HG02763 (cell line): ENCODE results near the gene ACSF3.
"Not testable (repeated sequence)": the region's sequence is repeated elsewhere in the genome, so short reads cannot be mapped to it uniquely, and the experiment has no call there.

Experiments used
- ATAC-seq: cut with Tn5 transposase; IDR thresholded peaks from one replicate; pipeline ENCODE4 v1.9.1; 2021; ENCODE audit warnings: mild to moderate bottlenecking, moderate library complexity; ENCODE audit not compliant: unreplicated experiment

ACSF3 gene

GRCh38 chr16:89072548-89073130, 21.0 kb upstream of the ACSF3 start:
- ATAC-seq = no peak

DNA sequence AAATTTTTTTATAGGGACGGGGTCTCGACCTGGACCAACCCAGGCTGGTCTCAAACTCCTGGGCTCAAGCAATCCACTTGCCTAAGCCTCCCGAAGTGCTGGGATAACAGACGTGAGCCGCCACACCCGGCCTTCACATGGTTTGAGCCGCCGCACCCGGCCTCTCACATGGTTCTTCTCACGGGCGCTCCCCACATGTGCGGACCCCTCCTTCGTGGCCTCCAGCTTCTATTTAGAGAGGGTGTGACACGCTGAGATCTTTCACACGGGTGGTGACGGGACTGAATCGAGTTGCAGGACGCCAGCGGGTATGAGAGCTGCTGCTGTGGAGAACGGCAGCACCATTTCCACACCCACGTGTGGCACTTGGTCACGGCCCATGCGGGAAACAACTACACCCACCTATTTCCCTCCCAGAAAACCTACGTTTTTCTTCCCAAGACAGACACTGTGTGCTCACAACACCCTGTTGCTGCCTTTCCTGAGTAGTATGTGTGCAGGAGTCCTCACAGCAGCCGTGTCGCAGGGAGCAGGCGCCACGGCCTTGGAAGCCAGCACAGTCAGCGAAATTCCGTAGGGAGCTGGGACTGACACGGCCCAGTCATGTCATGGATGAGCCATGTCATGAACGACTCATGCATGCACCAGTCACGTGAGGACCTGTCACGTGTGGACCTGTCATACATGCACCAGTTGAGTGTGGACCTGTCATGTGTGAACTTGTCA, 20.1 kb upstream of the ACSF3 start:
- ATAC-seq = no peak

GRCh38 chr16:89074072-89074674, 19.5 kb upstream of the ACSF3 start:
- not testable (repeated sequence) for ATAC-seq

DNA sequence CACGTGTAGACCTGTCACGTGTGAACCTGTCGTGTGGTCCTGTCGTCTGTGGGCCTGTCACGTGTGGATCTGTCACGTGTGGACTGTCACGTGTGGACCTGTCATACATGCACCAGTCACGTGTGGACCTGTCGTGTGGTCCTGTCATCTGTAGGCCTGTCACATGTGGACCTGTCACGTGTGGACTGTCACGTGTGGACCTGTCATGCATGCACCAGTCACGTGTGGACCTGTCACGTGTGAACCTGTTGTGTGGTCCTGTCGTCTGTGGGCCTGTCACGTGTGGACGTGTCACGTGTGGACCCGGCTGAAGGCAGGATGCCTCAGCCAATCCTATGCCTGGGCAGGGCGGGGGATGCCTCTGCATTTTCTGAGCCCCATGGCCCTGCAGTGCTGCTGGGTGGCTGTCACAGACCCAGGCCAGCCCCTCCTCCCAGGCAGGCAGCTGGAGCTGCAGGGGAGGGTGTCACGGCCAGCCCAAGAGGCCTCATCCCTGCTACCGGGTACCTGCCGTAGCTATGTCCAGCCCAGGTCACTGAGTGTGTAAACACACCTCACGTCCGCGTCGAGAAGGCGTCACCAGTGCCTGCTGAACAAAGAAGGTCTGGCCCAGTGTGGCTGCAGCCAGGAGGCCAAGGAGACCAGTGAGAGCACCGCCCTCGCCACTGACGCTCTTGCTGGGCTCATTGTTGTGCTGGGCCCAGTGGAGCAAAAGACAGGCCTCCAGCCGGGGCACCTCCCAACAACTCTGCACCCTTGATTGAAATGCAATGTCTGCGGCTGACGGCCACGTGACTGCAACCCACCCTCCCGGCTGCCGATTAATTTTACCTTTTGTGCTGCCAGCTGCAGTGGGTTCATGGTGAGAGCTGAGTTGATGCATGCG, 18.6 kb upstream of the ACSF3 start:
- ATAC-seq = no peak

GRCh38 chr16:89076159-89076558, 17.5 kb upstream of the ACSF3 start:
- no peak for ATAC-seq

DNA sequence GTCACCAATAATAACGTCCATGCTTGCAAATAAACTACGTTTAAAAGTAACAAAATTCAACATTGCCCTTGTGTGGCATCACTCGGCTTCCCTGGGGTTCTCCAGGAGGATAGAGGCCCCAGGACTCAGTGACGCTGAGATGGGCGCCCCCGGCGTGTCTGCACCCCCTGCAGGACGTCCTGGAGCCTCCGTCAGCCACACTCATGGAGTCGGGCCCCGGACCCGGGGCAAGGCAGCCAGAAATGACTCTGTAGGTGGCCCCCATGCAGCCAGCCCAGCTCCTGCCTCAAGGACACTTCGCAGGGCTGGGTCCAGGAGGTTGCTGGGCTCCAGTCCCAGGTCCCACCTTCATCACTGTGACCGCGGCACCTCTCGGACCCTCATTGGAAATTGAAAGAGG, 16.6 kb upstream of the ACSF3 start:
- no peak for ATAC-seq

DNA sequence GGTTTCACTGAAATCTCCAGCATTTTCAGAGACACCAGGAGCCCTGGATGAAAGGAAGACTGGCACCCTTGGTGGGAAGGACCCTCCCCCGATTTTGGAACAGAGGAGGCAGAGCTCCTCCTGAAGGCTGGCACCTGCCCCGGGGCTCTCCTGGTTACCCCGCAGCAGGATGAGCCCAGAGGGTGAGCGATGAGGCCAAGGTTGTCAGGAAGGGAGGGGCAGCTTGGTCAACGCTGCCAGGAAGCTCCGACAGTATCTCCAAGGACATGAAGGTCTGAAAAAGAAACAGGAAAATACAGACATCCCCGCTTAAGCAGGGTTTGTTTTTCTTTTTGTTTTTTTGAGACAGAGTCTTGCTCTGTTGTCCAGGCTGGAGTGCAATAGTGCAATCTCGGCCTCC, 15.5 kb upstream of the ACSF3 start:
- no peak for ATAC-seq

- ATAC-seq = no peak
Observed at GRCh38 chr16:89079434-89079980, 14.1 kb upstream of the ACSF3 start.

DNA sequence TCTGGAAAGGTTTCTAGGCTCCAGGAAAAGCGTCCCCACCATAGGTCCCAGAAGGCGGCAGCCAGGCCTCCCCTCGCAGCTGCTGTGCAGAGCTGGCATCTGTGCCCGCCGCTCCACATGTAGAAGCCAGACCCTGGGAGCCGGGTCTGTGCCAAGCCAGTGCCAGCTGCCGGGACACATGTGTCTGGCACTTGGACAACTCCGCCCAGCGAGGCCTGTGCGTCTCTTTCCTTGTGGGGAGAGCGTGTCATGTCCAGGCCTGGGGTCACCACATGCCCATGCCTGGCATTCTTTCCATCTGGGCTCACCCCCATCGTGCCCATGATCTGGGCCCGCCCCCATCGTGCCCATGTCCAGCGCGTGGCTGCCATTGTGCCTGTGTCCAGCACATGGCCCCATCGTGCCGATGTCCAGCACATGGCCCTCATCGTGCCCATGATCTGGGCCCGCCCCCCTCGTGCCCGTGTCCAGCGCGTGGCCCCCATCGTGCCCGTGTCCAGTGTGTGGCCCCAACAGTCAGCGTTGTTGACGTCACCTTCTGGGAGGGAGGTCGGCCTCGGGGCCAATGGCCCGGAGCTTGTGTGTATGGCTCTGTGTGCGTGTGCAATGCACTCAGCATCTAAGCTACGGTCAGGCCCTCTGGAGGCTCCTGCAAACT, 13.3 kb upstream of the ACSF3 start:
- no peak for ATAC-seq

DNA sequence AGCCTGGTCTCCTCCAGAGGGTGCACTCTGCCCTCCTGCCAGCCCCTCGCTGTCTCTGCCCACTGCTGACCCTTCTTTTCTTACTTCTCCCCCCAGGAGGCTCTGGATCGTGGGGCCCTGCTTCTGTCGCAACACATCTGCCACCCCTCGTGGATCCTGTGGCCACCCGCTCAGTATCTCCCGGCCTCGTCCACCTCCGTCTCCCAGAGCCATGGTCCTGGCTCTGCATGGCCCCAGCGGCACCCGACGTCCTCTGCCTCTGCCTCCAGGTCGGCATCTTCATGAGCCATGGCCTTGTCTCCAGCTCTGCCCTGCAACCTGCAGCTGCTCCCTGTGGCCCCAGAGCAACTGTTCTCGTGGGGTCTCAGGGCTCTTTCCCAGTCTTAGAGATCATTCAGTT, 12.1 kb upstream of the ACSF3 start:
- no peak for ATAC-seq

DNA sequence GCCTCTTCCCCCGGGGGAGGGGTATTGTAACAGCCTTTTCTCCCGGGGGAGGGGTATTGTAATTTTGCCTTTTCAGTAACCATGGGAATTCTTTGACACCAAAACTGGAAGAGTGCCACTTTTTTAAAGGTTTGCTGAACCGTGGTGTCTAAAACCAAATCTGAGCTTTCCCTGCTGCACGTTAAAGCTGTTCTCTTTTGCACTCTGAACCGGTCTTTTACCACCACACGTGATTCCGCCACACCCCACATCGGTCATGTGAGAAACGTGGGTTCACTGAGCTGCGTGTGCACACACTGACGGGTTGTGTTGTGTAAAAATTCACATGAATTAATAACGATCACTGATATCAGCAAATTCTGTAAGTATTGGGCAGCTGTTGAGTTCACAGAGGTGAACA, 9.2 kb upstream of the ACSF3 start:
- no peak for ATAC-seq

DNA sequence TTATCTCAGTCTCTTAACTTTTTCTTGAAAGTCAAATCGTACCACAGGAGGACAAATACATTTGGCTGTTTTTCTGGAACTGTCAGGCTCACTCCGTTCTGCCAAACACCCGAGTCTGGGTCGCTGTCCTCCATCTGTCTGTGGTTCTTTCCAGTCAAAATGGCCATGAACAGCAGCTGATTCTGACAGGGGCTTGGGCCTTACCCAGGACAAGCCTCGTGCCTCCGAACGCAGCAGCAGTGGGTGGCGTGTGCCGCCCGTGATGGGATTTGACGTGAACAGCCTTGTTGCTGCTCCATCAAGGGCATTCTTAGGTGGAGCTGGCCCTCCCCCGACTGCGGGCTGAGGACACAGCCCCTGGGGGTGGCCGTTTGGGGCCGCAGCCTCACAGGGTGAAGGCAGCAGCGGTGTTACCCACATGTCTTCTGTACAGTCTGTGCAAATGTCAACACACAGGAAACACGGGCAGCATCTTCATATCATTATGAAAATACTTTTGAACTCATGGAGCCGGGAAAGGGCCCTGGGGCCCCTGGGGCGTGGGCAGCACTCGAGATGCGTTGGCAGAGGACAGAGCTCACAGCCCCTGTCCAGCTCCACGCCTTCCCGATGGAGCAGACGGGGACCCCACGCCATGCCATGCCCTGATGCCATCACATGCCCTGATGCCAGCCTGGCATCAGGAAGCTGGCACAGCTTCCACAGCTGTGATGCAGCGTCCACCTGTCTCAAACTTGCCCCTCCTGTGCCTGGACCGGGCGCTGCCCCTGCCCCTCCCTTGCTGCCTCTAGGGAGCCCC, 8.6 kb upstream of the ACSF3 start:
- no peak for ATAC-seq

GRCh38 chr16:89085755-89086154, 7.9 kb upstream of the ACSF3 start:
- no peak for ATAC-seq

DNA sequence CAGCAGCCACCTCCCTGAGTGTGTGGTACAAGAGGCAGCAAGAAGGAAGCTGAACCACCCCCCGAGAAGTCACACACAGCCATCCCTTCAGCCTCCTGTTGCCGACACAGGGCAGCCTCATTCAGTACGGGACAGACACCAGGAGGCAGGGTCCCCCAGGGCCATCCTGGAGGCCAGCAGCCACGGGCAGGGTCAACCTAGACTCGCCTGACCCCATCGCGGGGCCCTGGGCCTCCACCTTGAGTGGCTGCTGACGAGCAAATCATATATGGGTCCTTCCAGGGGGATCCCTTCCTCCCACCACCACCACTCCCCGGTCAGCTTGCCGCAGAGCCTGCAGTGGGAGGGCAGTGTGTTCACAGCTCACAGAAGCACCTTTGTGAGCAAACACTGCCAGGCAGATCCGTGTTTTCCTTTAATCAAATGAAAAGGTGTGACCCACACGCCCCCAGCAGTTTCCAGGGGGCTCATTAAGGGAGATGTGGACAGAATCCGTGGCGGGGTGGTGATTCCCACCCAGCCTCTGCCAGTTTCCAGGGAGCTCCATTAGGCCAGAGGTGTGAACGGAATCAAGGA, 5.6 kb upstream of the ACSF3 start:
- ATAC-seq = no peak

DNA sequence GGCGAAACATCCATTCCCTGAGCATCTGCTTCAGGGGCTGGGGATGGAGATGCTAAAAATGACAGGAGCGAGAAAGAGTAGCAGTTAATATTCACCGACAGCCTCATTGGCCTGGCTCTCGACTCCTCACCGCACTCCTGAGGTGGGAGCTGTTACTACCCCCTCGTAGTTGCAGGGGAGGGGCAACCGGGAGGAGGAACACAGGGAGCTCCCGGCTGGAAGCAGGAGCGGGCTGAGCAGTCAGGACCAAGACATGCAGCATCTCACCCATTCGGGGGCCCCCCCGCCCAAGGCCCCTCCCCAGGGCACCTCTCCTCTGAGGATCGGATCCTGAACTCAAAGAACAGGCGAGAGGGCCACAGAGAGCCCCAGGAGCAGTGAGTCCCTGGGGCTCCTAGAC, 4.5 kb upstream of the ACSF3 start:
- ATAC-seq = no peak

GRCh38 chr16:89090182-89090630, 3.4 kb upstream of the ACSF3 start:
- no peak for ATAC-seq

GRCh38 chr16:89090669-89091426, 2.8 kb upstream of the ACSF3 start:
- no peak for ATAC-seq

GRCh38 chr16:89092013-89092412, 1.6 kb upstream of the ACSF3 start:
- no peak for ATAC-seq

- ATAC-seq = not testable (repeated sequence)
Observed at GRCh38 chr16:89093252-89093601, 425 bp upstream of the ACSF3 start.
